ENCODE data around the gene AATF.
"Not testable (repeated sequence)": the region's sequence is repeated elsewhere in the genome, so short reads cannot be mapped to it uniquely, and the experiment has no call there.

Gene AATF

GRCh38 chr17:37051381-37051780 lies 102.6 kb downstream of the AATF start:
- DNase-seq, result no peak

- DNase-seq, result no peak
Measured at GRCh38 chr17:37051833-37052232, 103.1 kb downstream of the AATF start.

GRCh38 chr17:37052450-37052849 lies 103.7 kb downstream of the AATF start:
- no peak for DNase-seq

GRCh38 chr17:37054894-37055293 lies 106.1 kb downstream of the AATF start:
- no peak for DNase-seq

GRCh38 chr17:37056622-37057021 lies 107.9 kb downstream of the AATF start:
- no peak for DNase-seq

- no peak for DNase-seq
Measured at GRCh38 chr17:37059493-37059892, 110.7 kb downstream of the AATF start.

- DNase-seq, result no peak
Measured at GRCh38 chr17:37060094-37060493, 111.3 kb downstream of the AATF start.

- DNase-seq, result no peak
Measured at GRCh38 chr17:37060928-37061327, 112.2 kb downstream of the AATF start.

- no peak for DNase-seq
Measured at GRCh38 chr17:37062021-37062420, 113.3 kb downstream of the AATF start.

GRCh38 chr17:37064206-37064605 lies 115.5 kb downstream of the AATF start:
- no peak for DNase-seq

GRCh38 chr17:37064956-37065355 lies 116.2 kb downstream of the AATF start:
- no peak for DNase-seq

GRCh38 chr17:37065486-37066321 lies 117.0 kb downstream of the AATF start:
- no peak for DNase-seq

- no peak for DNase-seq
Measured at GRCh38 chr17:37066322-37067255, 117.8 kb downstream of the AATF start.

- no peak for DNase-seq
Measured at GRCh38 chr17:37067555-37068111, 118.9 kb downstream of the AATF start.

- DNase-seq, result no peak
Measured at GRCh38 chr17:37068266-37068665, 119.5 kb downstream of the AATF start.

GRCh38 chr17:37069087-37069486 lies 120.3 kb downstream of the AATF start:
- DNase-seq, result no peak

GRCh38 chr17:37073464-37073863 lies 124.7 kb downstream of the AATF start:
- DNase-seq, result not testable (repeated sequence)

- no peak for DNase-seq
Measured at GRCh38 chr17:37079065-37079708, 130.4 kb downstream of the AATF start.

- DNase-seq, result no peak
Measured at GRCh38 chr17:37079735-37080134, 131.0 kb downstream of the AATF start.

- DNase-seq, result no peak
Measured at GRCh38 chr17:37081287-37081686, 132.5 kb downstream of the AATF start.

- DNase-seq, result no peak
Measured at GRCh38 chr17:37082311-37082860, 133.6 kb downstream of the AATF start.

GRCh38 chr17:37082985-37083384 lies 134.2 kb downstream of the AATF start:
- DNase-seq, result no peak

GRCh38 chr17:37083456-37083855 lies 134.7 kb downstream of the AATF start:
- no peak for DNase-seq
